Measurements from ENCODE around the gene NUTM2B.
"Not testable (repeated sequence)": the region's sequence is repeated elsewhere in the genome, so short reads cannot be mapped to it uniquely, and the experiment has no call there.

- TF ChIP-seq POLR2A, CTCF (IDR thresholded peaks at IDR 0.05): not testable (repeated sequence)
Measured at GRCh38 chr10:79744844-79745243, 41.8 kb downstream of the NUTM2B start.

Data from adrenal gland (tissue), 5 donors.